Fibroblast of skin of abdomen (primary cell): ENCODE data around the gene SLC12A5.

Experiments used
- DNase-seq: peaks from one replicate; pipeline ENCODE4 v3.0.0-alpha.2; 2013

Gene SLC12A5

DNA sequence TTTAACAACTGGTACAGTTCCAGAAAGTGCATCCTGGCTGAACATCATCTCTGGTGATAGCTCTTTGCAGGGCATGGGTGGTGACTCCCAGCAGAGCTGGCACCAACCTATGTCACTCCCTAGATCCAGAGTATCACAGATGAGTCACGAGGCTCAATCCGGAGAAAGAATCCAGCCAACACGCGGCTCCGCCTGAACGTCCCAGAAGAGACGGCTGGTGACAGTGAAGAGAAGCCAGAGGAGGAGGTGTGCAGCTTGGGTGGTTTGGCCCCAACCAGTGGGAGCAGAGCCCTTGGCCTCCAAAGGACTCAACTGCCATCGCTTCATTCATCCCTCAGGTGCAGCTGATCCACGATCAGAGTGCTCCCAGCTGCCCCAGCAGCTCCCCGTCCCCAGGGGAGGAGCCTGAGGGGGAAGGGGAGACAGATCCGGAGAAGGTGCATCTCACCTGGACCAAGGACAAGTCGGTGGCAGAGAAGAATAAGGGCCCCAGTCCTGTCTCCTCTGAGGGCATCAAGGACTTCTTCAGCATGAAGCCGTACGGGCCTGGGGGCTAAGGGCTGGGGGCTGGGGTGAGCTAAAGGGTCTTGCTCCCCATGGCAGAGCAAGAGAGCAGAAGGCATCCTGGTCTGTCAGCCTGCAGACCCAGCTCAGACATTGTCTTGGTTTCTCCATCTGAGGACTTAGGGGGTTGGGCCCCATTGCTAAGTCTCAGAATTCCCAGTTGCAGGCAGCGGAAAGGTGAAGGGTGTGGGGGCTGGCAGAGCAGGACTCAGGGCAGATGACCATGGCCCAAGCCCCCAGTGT lies 27.2 kb downstream of the SLC12A5 start:
- no peak for DNase-seq

DNA sequence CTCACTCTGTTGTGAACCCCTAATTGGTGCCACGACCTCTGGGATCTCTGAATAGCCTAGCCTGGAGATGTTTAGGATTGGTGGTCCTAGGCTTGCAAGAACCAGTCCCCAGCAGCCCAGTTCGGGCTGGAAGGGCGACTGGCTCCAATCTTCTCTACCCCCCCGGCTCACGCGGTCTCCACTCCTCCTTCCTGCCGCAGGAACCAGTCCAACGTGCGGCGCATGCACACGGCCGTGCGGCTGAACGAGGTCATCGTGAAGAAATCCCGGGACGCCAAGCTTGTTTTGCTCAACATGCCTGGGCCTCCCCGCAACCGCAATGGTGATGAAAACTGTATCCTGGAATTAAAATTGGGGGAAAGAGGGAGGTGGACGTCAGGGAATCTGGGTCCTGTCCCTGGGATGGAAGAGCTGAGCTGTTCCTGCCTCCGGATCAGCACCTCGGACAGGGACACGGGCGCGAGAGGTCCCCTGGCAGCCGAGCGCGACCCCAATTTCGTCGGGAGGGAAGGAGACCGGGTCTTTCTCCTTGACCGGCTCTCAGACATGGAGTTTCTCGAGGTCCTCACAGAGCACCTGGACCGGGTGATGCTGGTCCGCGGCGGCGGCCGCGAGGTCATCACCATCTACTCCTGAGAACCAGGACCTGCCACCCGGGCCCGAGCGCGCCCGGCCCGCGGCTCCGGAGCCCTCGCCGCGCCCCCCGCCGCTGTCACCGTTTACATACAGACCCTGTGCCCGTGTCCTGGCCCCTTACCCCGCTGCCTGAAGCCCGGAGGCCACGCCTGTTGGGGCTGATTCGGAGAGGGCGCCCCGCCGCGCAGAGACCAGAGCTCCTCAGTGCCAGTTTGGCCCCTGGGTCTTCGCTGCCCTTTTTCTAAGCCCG lies 28.2 kb downstream of the SLC12A5 start:
- DNase-seq: peak; percentile 48

DNA sequence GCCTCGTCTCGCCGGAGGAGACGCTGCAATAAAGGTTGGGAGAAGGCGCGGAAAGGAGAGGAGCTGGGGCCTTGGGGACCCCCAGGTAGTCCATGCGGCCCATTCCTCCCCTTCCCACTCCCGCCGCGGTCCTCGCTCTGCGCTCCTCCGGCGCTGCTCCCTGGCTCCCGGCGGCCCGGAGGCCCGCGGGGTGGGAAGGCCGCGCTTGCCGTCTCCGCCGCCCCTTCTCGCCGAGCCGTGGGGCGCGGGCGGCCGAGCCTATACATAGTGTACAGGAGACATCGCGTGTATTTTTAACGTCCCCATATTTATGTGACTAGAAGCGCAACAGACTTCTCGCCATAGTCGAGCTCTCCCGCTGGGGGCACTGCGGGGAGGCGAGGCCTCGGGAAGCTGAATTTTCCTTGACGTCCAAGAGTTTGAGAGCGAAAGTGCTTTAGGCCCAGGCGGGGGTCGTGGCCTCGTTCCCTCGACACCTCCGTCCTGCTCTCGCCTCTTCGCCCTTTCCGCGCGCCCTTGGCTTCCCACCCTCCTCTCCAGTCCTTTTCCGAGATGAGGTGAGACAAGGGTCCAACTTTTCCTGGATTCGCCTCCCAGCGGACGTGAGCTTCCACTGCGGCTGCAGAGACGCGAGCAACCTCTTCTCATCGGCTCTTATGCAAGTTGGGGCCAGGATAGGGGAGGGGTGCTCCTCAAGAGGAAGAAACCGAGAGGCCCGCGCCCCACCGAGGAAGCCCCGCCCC lies 29.0 kb downstream of the SLC12A5 start:
- DNase-seq: peak; percentile 38

DNA sequence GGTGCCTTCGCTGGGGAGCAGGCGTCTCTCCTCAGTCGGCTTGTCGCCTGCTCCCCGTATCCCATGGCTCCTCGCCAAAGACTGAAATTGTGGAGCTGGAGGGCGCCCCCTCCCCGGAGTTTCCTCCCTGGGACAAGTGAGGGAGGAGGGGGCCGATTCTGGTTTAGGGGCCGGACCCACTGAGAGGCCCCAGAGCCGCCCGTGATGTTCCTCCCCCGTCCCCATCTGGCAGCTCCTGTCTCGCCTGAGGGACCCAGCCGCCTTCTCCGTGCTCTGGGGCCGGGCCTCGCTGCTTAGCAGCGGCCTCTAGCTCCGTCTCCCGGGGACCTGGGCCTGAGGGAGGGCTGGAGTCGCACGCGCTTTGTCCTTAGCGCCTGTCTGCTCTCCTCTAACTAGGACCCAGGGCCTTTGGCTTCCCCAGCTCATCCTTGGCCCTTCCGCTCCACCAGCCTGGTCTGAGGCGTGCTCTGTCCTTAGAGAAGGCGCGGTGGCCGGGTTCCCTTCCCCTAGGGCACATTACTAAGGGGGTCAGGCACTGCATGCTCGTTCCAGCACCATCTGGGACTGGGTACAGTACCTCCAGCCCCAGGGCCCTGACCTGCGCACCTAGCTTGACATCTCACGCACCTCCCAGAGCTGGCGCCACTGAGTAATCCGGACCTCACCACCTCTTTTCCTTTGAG lies 29.7 kb downstream of the SLC12A5 start:
- no peak for DNase-seq

DNA sequence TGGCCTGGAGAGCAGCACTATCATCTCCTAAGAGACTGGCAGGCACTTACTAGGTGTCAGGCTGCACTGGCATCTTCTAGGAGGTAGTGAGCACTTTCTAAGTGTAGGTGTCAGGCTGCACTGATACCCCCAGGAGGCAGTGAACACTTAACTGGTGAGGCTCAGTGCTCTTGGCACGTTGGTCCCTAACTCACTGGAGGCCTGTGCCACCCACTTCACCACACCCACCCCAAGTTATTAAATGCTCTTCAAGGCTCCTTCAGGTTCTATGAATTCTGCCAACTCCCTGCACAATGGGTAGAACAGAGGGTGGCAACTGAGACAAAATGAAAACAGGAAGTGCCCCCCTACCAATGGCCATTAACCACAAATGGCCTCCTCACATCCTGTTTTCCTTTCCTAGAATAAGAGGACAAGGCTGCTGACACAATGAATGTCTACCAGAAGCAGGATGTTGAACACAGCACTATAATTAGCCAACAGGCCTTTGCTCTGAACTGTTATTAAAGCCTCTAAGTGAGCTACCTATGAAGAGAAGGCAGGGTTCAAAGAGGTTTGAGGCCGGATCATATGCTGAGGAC lies 31.4 kb downstream of the SLC12A5 start:
- no peak for DNase-seq

DNA sequence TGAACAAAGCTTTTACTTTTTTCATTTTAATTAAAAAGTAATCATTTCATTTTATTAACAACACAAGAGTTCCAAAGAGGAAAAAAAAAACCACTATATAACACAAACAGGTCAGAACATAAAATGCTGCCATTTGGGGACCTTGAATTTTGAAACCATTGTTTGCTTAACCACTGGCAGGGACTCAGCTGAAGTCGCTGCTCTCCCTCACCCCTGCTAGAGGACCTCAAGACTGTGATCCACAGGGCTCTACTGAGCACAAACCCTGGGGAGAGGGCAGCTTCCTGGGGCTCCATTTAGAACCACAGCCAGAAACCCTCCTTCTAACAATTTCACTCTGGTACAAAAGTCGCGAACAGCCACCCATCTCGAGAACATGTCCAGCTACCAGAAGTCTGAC lies 32.0 kb downstream of the SLC12A5 start:
- DNase-seq: no peak

DNA sequence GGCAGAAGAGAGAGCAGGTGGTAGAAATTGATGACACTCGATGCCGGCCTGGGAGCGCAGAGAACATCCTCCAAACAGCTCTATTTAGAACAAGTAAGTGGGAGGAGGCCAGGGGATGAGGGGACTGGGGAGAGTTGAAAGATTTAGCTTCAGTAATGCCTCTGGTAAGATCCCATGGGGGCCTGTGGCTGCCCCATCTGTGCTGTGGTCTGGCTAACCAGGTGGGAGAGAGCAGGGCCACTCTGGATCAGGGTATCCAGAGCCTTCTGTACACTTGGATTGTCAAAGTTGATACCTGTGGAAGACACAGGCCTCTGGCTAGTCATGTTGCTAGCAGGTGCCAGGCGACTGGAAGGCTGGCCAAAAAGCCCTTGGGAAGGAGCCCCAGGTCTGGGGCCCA lies 33.1 kb downstream of the SLC12A5 start:
- DNase-seq: no peak

DNA sequence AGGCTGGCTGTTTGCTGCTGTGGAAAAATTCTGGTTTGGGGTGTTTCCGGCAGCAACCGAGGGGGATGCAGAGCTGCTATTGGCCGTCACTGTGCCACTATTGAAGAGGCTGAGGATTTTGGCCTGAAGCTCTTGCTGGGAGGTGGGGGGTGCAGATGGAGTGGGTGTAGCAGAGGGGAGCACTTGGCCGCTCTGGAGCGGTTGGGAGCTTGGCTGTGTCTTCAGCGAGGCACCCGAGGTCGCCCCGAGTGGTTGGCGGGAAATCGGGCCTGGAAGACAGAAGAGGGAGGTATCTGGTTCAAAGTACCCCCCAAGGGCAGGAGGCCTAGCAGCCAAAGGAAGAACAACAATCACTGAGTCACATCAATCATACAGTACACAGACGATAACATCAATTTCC lies 33.6 kb downstream of the SLC12A5 start:
- no peak for DNase-seq

DNA sequence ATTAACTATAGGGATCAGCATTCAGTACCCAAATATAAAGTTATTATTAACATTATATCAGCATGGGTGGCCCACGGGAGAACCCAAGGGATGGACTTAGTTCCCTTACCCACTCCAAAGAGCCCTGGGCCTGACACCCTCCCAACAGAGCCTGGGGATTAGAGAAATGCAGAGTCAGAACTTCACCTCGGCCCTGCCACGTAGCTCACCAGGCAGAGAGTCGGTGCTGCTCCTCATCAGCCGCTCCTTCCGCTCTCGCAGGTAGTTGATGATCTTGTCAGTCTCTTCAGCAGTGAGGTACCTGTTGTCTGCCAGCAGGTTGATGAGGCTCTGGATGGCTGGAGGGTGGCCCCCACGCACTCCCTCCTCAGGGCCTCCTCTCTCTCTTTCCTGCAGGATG lies 34.1 kb downstream of the SLC12A5 start:
- DNase-seq: no peak

DNA sequence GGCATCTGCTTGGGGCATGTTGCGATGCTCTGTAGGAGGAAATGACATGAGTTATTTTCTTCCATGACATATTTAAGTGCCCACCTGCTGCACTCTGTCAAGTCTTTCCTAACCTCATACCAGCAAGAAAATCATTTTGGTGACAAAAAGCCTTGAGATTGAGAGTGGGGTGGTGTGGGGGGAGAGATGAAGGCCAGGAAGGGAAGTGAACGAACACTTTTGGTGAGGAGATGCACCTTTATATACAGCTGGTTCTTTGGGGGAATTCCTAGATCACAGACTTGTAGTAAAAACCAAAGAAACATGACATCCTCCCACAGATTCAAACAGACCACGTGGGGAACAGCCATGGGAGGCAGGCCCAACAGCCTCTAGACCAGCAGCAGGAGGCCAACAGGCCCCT lies 34.6 kb downstream of the SLC12A5 start:
- DNase-seq: no peak

DNA sequence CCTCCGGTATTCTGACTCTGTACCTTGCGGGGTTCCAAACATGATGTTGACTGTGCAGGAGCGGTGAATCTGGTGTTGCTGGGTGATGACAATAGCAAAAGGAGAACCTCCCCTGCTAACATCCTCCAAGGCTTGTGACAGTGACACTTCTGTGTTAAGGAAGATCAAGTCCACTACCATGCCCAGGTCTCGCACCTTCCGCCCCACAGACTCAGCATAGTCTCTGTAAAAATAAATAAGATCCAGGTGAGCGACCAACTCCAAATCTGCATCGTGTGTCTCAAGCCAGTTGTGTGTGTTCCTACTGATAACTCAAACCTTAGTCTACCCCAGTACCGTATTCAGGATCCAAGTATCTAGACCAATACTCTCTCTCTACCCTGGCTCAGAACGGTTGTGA lies 36.0 kb downstream of the SLC12A5 start:
- no peak for DNase-seq

DNA sequence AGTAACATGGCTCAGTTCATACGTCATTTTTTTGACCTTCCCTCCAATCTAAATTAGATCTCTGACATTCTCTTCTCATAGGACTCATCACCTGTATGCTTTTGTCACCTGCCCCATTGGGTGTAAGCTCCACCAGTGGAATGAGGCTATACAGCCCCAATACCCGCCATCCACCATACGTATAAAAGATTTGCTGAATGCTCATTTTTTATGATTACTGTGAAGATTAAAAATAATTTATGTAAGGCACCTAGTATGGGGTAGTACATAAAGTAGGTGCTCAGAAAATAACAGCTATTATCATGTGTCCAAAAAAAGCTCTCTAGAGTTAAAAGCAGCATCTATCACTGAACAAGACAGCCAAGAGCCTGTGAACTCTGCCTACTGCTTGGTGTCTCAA lies 36.7 kb downstream of the SLC12A5 start:
- DNase-seq: no peak

DNA sequence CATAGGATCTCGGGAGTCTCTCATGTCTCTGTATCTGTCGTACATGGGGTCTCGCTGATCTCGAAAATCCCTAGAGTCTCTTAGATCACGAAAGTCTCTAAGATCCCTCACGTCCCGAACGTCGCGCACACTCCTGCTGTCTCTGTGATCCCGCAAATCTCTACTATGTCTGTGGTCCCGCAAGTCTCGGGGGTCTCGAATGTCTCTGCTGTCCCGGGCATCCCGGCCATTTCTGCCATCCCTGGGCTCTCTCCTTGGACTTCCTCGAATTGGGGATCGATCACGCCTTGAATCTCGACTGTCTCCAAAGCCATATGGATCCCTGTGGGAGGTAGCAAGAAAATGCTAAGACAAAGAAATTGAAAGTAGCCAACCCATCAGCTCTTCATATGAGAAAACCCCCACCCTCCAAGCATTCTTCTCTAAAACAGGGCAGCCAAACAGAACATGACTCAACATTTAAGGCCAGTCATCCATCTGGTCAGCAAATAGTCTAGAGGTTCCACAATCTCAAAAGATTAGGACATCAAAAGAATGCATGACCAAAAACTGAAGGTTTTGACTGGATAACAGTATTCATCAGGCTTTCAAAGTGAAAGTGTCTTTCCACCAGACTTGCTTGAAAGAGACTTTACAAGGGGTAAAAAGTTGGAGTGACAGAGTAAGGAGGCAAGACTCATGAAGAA lies 41.3 kb downstream of the SLC12A5 start:
- DNase-seq: peak; percentile 67

DNA sequence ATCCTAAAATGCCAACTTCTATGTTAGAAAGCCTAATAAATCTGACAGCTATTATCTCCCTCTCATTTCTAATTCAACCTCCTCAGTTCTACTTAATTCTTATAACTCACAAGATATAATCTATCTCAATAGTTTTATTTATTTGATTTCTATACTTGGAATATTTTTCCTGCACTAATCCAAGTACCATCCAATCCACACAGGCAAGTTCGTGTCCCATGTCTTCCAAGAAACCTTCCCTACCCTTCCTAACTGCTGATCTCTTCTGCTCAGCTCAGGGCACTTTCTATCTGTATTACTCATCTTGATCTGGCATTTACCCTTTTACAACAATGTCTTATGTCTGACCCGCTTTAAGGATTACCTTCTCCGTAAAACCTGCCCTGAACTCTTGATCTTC lies 42.6 kb downstream of the SLC12A5 start:
- DNase-seq: no peak

DNA sequence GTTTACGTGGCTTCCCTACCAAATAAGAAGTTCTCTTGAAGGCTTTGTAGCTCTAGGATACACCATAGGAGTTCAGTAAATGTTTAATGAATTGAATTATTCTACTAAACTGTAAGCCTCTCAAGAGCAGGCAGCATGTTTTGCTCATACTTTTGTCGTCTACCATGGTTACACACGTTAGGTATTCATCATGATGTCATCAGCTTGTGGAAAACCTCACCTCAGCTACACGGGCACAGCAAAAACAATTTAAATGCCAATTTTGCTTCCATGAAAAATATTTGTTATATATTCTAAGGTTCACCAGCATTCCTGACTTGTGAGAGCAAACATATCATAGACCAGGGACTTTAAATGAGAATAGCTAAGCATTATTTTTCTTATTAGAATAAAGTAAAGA lies 44.0 kb downstream of the SLC12A5 start:
- DNase-seq: no peak

DNA sequence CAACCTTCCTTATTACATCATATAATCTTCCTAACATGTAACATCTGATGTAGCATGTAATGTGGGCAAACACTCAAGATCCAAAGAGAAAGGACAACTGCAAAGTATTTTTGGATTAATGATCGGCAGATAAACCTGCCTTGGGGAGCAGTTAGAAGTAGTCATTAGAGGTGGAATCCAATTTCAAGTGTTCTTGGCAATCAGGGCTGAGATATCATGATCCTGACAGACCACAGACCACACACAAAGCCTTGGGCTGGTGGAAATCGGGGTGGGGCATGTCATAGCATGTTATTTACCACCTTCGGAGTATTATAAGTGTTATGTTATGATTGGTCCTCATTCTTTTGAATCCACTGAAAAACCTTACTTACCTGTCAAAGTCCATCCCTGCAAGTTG lies 44.4 kb downstream of the SLC12A5 start:
- DNase-seq: no peak

DNA sequence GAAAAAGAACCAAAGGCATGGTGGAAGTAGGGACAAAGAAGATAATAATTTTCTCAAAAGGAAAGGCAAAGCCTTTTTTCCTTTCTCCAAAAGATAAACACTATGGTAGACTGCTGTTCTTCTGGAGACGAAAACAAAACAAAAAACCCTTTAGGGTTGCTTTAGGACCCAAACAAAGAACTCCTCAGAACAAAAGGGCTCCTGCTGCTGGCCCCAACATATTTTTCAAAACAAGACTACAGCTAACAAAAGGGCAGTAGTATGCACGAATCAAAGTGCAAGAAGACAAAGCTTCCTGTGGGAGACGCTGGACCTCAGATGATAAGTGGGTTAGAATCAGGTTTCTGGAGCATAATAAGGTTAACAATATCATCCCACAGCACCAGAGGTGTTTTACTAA lies 45.0 kb downstream of the SLC12A5 start:
- no peak for DNase-seq

DNA sequence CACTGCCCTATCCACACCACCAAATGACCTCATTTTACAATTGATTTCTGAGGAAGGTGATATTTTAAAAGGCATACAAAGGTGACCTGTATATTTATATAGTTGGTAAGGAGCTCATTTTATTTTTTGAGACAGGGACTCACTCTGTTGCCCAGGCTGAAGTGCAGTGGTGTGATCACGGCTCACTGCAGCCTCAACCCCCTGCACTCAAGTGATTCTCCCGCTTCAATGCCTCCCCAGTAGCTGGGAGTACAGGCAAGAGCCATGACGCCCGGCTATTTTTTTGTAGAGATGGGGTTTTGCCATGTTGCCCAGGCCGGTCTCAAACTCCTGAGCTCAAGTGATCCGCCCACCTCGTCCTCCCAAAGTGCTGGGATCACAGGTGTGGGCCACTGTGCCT lies 47.8 kb downstream of the SLC12A5 start:
- no peak for DNase-seq

DNA sequence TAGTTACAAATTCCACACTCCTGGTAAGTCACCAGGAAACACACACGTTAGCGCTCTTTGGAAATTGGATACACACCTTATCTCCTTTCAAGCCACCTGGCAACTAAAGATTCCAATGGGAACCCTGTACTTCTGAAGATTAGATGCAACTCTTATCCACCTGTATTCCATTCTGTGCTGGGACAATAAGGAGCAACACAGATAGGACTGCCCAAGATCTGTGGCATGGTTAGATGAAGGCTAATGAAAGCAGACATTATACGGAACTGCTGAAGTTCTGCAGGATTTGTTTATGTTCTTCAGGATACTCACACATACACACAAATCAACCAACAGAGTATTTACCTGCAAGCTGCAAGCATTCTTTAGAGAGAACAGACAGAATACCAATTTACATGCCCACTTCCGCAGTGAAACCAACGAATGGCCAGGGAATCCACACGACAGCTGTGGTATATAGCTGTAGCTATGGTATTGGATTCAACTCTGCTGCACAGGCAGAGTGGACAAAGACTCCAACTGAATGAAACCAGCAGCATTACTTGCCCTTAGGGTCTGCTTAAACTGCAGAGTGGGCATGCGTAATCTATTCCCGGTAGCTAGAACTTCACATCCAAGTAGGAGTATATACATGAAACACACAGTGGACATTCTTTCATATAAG lies 48.8 kb downstream of the SLC12A5 start:
- no peak for DNase-seq

DNA sequence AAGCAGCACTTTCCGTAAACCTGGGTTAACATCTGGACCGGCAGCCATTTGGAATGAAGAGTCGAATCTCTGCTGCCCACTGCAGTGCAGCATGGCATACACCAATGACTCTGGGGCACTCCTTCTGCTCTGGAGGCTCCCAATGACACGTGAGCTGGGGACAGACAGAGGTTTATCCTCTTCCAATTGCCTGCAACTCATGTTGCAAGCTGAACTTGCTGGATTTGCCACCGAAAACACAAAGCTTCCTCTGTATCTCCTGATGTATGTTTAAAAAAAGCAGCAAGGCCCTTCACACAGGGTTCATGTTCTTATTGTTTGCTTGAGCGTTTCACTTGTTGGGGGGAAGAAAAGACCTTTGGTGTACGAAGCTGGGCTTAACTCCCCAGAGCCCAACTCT lies 49.9 kb downstream of the SLC12A5 start:
- DNase-seq: no peak

DNA sequence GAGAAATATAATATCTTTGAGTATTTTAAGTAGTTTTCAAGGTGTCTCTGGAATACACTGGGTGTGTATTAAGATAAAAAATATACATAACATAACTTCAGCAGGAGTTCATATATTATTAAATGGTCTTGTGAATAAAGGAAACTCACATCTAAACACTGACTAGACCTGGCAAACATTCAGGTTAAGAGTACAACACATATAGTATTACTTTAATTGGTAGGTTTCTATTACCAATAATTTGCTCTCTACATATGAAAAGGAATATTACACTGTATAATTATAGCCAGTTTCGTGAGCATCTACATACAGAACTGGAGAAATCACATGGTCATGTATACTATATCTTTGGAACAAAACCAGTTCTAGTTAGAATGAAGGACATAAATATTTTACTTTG lies 52.1 kb downstream of the SLC12A5 start:
- DNase-seq: no peak
